Measurements from ENCODE around the gene STAC3.
A peak's percentile ranks its signal among the peaks of the same experiment; 100 is the strongest.

Gene STAC3

GRCh38 chr12:57254506-57255280, 3.7 kb upstream of the STAC3 start:
- no peak for DNase-seq

GRCh38 chr12:57250541-57250940, 446 bp downstream of the STAC3 start:
- DNase-seq: no peak

- no peak for DNase-seq
Observed at GRCh38 chr12:57248934-57249742, 1.8 kb downstream of the STAC3 start.

- DNase-seq: no peak
Observed at GRCh38 chr12:57247041-57247440, 3.9 kb downstream of the STAC3 start.

- no peak for DNase-seq
Observed at GRCh38 chr12:57244312-57244696, 6.7 kb downstream of the STAC3 start.

GRCh38 chr12:57243521-57244311, 7.3 kb downstream of the STAC3 start:
- peak; percentile 78 to 82 for DNase-seq

- peak; percentile 60 to 65 for DNase-seq
Observed at GRCh38 chr12:57242691-57243454, 8.1 kb downstream of the STAC3 start.

GRCh38 chr12:57242329-57242690, 8.7 kb downstream of the STAC3 start:
- DNase-seq: no peak

- DNase-seq: no peak
Observed at GRCh38 chr12:57241402-57242310, 9.3 kb downstream of the STAC3 start.

GRCh38 chr12:57240926-57241401, 10.0 kb downstream of the STAC3 start:
- no peak for DNase-seq

GRCh38 chr12:57240066-57240921, 10.7 kb downstream of the STAC3 start:
- DNase-seq: peak; percentile 77 to 83

GRCh38 chr12:57239587-57240065, 11.4 kb downstream of the STAC3 start:
- DNase-seq: no peak

- peak; percentile 80 to 83 for DNase-seq
Observed at GRCh38 chr12:57238854-57239554, 12.0 kb downstream of the STAC3 start.

- DNase-seq: no peak
Observed at GRCh38 chr12:57237932-57238853, 12.8 kb downstream of the STAC3 start.

- DNase-seq: no peak
Observed at GRCh38 chr12:57237596-57237931, 13.4 kb downstream of the STAC3 start.

- DNase-seq: no peak
Observed at GRCh38 chr12:57236925-57237595, 13.9 kb downstream of the STAC3 start.

GRCh38 chr12:57236201-57236924, 14.6 kb downstream of the STAC3 start:
- no peak for DNase-seq
